Measurements from ENCODE around the gene CHD2.

GRCh38 chr15:92898988-92899582, 1.0 kb upstream of the CHD2 start:
- TF ChIP-seq CTCF (IDR thresholded peaks at IDR 0.05 in 4 of 5, conservative IDR thresholded peaks at IDR 0.05 in 1 of 5) (no peak), POLR2A (IDR thresholded peaks at IDR 0.05) (no peak)
